Stimulated activated CD8-positive, alpha-beta memory T cell treated with anti-CD3 and anti-CD28 coated beads, Interleukin-12 subunit alpha, Interleukin-12 subunit beta, amount 100 ng/mL, for 1 hour (primary cell): ENCODE results near the gene IKBKE.

Source experiments
- DNase-seq: peaks from one replicate; pipeline ENCODE4 v3.0.0-alpha.2; 2020; ENCODE audit warnings: low read depth

IKBKE gene

DNA sequence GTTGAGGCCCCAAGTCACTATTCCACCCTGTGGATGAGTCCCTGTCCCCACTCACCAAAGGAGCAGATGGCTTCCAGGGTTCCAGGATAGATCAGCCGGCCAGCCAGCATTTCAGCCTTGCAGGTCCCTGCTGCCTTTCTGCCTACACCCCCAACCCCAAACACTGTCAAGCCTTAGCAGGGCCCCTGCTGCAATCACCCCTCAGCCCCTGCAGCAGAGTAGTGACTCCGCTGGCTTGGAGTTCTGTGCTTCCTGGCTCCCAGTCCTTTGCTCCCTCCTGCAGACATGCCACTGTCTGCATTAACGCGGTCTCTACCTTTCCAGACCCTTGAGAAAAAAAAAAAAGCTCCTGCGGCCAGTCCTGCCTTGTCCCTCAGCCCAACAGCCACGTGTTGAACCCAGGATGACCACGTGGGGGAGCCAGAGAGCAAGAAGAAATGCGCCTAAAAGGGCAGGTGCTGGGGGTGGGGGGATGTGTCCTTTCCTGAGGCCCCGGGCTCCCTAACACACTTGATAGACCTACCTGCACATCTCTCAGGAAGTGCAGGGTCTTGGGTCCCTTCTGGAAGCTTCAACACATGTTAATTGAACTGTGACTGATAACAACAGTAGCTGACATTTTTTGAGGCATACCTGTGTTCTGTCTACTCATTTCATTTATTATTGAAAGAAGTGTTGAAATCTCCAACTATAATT lies 74.4 kb downstream of the IKBKE start:
- peak; percentile 82 for DNase-seq

DNA sequence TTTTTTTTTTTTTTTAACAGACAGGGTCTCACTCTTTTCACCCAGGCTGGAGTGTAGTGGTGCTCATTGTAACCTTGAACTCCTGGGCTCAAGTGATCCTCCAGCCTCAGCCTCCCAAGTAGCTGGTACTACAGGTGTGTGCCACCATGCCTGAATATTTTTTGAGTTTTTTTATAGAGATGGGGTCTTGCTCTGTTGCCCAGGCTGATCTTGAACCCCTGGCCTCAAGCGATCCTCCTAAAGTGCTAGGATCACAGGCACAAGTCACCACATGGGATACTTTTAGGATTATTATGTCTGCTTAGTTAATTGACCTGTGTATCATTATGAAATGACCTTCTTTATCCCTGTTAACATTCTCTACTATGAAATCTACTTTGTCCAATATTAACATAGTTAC lies 75.1 kb downstream of the IKBKE start:
- no peak for DNase-seq
